H1 (cell line): ENCODE results near the gene CGB3.

Experiments
- CTCF ChIP-seq, 3 experiments: IDR thresholded peaks; 1 replicate in 2 of 3; 2 replicates in 1 of 3; pipeline versions ENCODE4 v1.5.1 to v1.6.1; 2011; ENCODE audit warnings: low read length in 3 of 3, mild to moderate bottlenecking in 3 of 3, inconsistent platforms in 2 of 3, low read depth in 1 of 3, moderate library complexity in 1 of 3; ENCODE audit not compliant: insufficient read depth in 1 of 3; ENCODE audit errors: control extremely low read depth in 1 of 3
- GABPA ChIP-seq: IDR thresholded peaks from 2 replicates; pipeline ENCODE4 v1.6.1; 2011; ENCODE audit warnings: mild to moderate bottlenecking, low read length, moderate library complexity, borderline replicate concordance; ENCODE audit not compliant: insufficient read depth
- POLR2AphosphoS5 ChIP-seq: IDR thresholded peaks from 2 replicates; pipeline ENCODE4 v1.6.1; 2011; ENCODE audit warnings: low read depth, low read length
- TAF1 ChIP-seq: IDR thresholded peaks from 2 replicates; pipeline ENCODE4 v1.6.1; 2011; ENCODE audit warnings: mild to moderate bottlenecking, low read depth, low read length

GRCh38 chr19:48982280-48982679 lies 41.9 kb downstream of the CGB3 start:
- TF ChIP-seq POLR2AphosphoS5 = no peak
- no peak for TF ChIP-seq GABPA
- TF ChIP-seq CTCF (IDR thresholded peaks at IDR 0.05; ENCODE audit: control extremely low read depth in 1 of 3, insufficient read depth in 1 of 3, low read depth in 1 of 3, low read length in 3 of 3) = no peak
- TF ChIP-seq TAF1 = no peak
